HG02642 (cell line): ENCODE measurements around the gene KCNK6.
A peak's percentile ranks its signal among the peaks of the same experiment; 100 is the strongest.

Source experiments
- ATAC-seq: cut with Tn5 transposase; IDR thresholded peaks from one replicate; pipeline ENCODE4 v1.9.1; 2021; ENCODE audit warnings: mild to moderate bottlenecking; ENCODE audit not compliant: unreplicated experiment, poor library complexity

KCNK6 gene

GRCh38 chr19:38293281-38293680, 26.4 kb upstream of the KCNK6 start:
- no peak for ATAC-seq

GRCh38 chr19:38294090-38294489, 25.6 kb upstream of the KCNK6 start:
- ATAC-seq: no peak

- no peak for ATAC-seq
These were observed 20.6 kb upstream of the KCNK6 start for GRCh38 chr19:38298821-38299680.

GRCh38 chr19:38303517-38304351, 15.9 kb upstream of the KCNK6 start, which contains the start of gene C19orf33:
Gene C19orf33 (plus strand): TSS chr19:38304251. CDS start chr19:38304262, 11 bp downstream.
- ATAC-seq: no peak

- no peak for ATAC-seq
These were observed 15.2 kb upstream of the KCNK6 start for GRCh38 chr19:38304352-38304865.

- no peak for ATAC-seq
These were observed 14.7 kb upstream of the KCNK6 start for GRCh38 chr19:38304866-38305429.

GRCh38 chr19:38306236-38306635, 13.4 kb upstream of the KCNK6 start:
- no peak for ATAC-seq

- no peak for ATAC-seq
These were observed 12.6 kb upstream of the KCNK6 start for GRCh38 chr19:38307076-38307475.

- ATAC-seq: no peak
These were observed 12.0 kb upstream of the KCNK6 start for GRCh38 chr19:38307597-38307996.

- no peak for ATAC-seq
These were observed 11.5 kb upstream of the KCNK6 start for GRCh38 chr19:38308006-38308766.

GRCh38 chr19:38308926-38309614, 10.6 kb upstream of the KCNK6 start:
- no peak for ATAC-seq

GRCh38 chr19:38309615-38310278, 9.9 kb upstream of the KCNK6 start:
- no peak for ATAC-seq

GRCh38 chr19:38310279-38310670, 9.4 kb upstream of the KCNK6 start:
- ATAC-seq: no peak

- no peak for ATAC-seq
These were observed 8.7 kb upstream of the KCNK6 start for GRCh38 chr19:38310986-38311385.

- ATAC-seq: peak; percentile 89
These were observed 3.8 kb upstream of the KCNK6 start, which contains the start of gene YIF1B for GRCh38 chr19:38315657-38316476. Gene YIF1B (minus strand): TSS chr19:38315947. CDS start chr19:38315917, 30 bp downstream.

- ATAC-seq: no peak
These were observed 3.1 kb upstream of the KCNK6 start for GRCh38 chr19:38316477-38317067.

- no peak for ATAC-seq
These were observed 2.5 kb upstream of the KCNK6 start for GRCh38 chr19:38317104-38317612.
